Right lobe of liver (tissue), 4 donors: ENCODE data around the gene YOD1.

Source experiments
- POLR2A ChIP-seq: fragments of 450-650 bp; IDR thresholded peaks from one replicate; pipeline ENCODE4 v1.6.1; 2017; ENCODE audit warnings: antibody characterized with exemption, mild to moderate bottlenecking
- TF ChIP-seq, protein P1 (sequence below), 4 donors: fragments of 200-600 bp in 3 of 4; fragments of 450-650 bp in 1 of 4; IDR thresholded peaks; one replicate each; pipeline versions ENCODE4 v1.5.1 to v1.8.0; 2016 to 2022; ENCODE audit warnings: antibody characterized with exemption in 4 of 4, mild to moderate bottlenecking in 2 of 4
- donor health status: DM: no; HTN: no; CAD: no.
- donor health status: DM: no; HTN: no; CAD: no.
- donor health status: DM: no; HTN: yes; CAD: no.

DNA sequence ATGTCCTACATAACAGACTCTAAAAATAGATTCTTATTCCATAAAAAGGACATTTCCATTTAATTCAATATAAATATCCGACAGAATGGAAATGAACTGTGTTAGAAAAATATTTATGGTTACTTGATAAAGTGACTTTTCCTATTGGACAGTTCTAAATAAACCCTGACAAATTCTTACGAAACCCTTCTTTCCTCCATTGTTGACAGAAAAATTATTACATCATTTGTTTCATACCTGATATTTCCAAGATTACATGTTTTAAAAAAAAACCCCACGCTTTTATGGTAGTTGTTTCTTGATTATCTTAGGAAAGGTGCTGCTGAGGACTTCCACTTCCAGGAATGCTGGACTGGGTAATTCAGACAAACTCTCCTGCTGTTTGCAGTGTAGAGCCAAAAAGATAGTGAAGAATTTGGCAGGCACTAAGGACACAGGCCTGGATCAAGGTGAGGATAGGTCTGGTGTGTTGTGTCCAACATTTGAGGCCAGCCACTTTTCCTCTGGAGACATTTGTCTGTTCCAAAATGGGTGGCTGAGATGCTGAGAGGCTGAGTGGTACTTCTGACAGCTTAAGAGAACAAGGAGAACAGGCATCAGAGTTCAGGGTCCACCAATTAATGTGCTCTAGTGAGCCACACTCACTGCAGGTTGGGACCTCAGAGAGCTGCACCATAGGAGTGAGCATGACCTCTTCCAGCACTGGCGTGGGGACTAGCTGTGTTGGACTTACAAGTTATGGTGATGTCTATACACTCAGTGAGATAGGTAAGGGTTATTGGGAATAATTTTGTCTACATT lies 11.4 kb downstream of the YOD1 start:
- TF ChIP-seq, protein P1, sequence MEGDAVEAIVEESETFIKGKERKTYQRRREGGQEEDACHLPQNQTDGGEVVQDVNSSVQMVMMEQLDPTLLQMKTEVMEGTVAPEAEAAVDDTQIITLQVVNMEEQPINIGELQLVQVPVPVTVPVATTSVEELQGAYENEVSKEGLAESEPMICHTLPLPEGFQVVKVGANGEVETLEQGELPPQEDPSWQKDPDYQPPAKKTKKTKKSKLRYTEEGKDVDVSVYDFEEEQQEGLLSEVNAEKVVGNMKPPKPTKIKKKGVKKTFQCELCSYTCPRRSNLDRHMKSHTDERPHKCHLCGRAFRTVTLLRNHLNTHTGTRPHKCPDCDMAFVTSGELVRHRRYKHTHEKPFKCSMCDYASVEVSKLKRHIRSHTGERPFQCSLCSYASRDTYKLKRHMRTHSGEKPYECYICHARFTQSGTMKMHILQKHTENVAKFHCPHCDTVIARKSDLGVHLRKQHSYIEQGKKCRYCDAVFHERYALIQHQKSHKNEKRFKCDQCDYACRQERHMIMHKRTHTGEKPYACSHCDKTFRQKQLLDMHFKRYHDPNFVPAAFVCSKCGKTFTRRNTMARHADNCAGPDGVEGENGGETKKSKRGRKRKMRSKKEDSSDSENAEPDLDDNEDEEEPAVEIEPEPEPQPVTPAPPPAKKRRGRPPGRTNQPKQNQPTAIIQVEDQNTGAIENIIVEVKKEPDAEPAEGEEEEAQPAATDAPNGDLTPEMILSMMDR (IDR thresholded peaks at IDR 0.05): no peak
- TF ChIP-seq POLR2A: no peak
